ENCODE data around the gene PTPRM. TPM values are rescaled to one million over a fixed set of nuclear protein-coding genes. Genes with fewer than 3 reads are reported as not detected.
A peak's percentile ranks its signal among the peaks of the same experiment; 100 is the strongest.

PTPRM gene
- total RNA-seq, 1 experiment from 2014 or later, result 100.0 TPM

DNA sequence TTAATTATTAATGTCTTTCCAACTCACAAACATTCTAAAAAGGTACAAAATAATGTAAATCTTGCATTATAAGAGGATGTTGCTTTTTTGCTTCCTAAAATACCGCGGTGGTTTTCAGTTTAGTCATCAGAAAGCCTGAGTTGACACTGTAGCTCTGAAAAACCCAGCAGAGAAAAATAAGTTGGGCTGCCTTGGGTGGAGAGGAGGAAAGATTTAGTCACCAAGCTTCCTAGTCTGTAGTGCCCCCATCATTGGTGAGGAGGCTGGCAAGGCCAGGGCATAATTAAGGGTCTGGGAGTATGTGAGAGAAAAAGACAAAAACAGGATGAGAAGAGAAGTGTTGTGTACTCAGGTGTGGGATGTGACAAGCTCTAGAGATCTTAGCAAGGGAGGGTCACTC lies 5.7 kb downstream of the PTPRM start:
- intact Hi-C loops (cut with micrococcal nuclease; ENCODE audit: unreplicated experiment), result no loop called here
- Histone ChIP-seq H3K36me3 (ENCODE audit: control insufficient read depth, insufficient read depth, low read length) (no peaks in the 10 kb centered on the region), H3K9me3 (0 out of 2 replicates have a peak, but pooled peaks cover 3% of the 10 kb centered on the region), H3K4me1 (peaks cover 48% of the 10 kb centered on the region), H3K4me3 (ENCODE audit: low read depth, low read length) (no peak overlapping the region), H3K27me3 (replicated peaks; ENCODE audit: control insufficient read depth, insufficient read depth, low read length) (no peaks in the 10 kb centered on the region)
- no peak overlapping the region for H3K4me3 Mint-ChIP-seq (ENCODE audit: unreplicated experiment)
- ChIA-PET CTCF (interaction anchor here (0.7 kb wide), 1 partner anchor 54 kb away, joined by 3 read pairs; no protein-coding TSS in a partner anchor), POLR2A (no interaction called here)
- no peaks in the 10 kb centered on the region for H3K9me3 Mint-ChIP-seq (ENCODE audit: unreplicated experiment)
- no peak for DNase-seq
- no peak for TF ChIP-seq CTCF (IDR thresholded peaks at IDR 0.05; ENCODE audit: insufficient read depth in 1 of 2, low read depth in 1 of 2, low read length in 1 of 2, severe bottlenecking in 1 of 2, unreplicated experiment in 1 of 2)
- peak overlapping the region; percentile 68 for H3K27ac Mint-ChIP-seq (ENCODE audit: unreplicated experiment)
- H3K36me3 Mint-ChIP-seq (ENCODE audit: insufficient read depth, unreplicated experiment), result peaks cover 17% of the 10 kb centered on the region
- peaks cover 27% of the 10 kb centered on the region for H3K4me1 Mint-ChIP-seq (ENCODE audit: low read depth, unreplicated experiment)
- no TSS peak for BruUV-seq (replicated peaks)
- H3K27me3 Mint-ChIP-seq (ENCODE audit: insufficient read depth, unreplicated experiment), result no peaks in the 10 kb centered on the region

DNA sequence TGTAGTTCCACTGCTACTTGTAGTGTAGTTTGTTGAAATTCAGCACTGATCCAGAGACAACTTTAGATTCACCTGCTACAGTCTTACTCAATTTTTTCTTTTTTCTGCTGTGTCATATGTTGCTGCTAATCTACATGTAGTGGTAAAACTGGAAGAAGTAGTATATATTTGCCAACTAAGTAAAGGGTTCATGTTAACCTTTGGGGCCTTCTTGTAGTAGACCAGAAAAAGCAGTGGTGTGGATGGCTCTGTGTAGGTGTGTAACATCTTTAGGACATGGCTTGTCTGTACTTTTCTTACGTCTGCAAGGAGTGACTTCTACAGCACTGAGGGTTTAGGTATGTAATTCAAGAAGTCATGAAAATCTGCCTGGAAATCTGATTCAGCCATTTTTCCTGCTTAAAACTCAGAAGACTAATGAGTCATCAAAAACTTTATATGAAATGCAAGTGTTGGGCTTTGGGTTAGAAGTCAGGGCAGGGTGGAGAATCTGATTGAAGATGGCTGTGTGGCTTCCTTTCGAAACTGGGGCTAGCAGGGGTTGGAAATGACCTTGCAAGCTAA lies 8.4 kb downstream of the PTPRM start:
- no peak overlapping the region for H3K4me3 ChIP-seq (ENCODE audit: low read depth, low read length)
- CTCF ChIA-PET, result no interaction called here
- H3K4me3 Mint-ChIP-seq (ENCODE audit: unreplicated experiment), result no peak overlapping the region

GRCh38 chr18:7576077-7576476 lies 9.0 kb downstream of the PTPRM start:
- Mint-ChIP-seq H3K27me3 (ENCODE audit: insufficient read depth, unreplicated experiment) (no peaks in the 10 kb centered on the region), H3K4me1 (ENCODE audit: low read depth, unreplicated experiment) (peaks cover 30% of the 10 kb centered on the region), H3K36me3 (ENCODE audit: insufficient read depth, unreplicated experiment) (peaks cover 22% of the 10 kb centered on the region), H3K9me3 (ENCODE audit: unreplicated experiment) (no peaks in the 10 kb centered on the region), H3K27ac (ENCODE audit: unreplicated experiment) (peak overlapping the region; percentile 7), H3K4me3 (ENCODE audit: unreplicated experiment) (no peak overlapping the region)
- BruUV-seq (replicated peaks), result no TSS peak
- no peak overlapping the region for H3K4me3 ChIP-seq (ENCODE audit: low read depth, low read length)
- H3K4me1 ChIP-seq, result peaks cover 55% of the 10 kb centered on the region
- CTCF ChIA-PET, result interaction anchor here (1.1 kb wide), 1 partner anchor 9 kb away, joined by 4 read pairs; no protein-coding TSS in a partner anchor
- no peaks in the 10 kb centered on the region for H3K27me3 ChIP-seq (replicated peaks; ENCODE audit: control insufficient read depth, insufficient read depth, low read length)
- intact Hi-C loops (cut with micrococcal nuclease; ENCODE audit: unreplicated experiment), result no loop called here
- POLR2A ChIA-PET, result no interaction called here
- no peak for TF ChIP-seq CTCF (IDR thresholded peaks at IDR 0.05; ENCODE audit: insufficient read depth in 1 of 2, low read depth in 1 of 2, low read length in 1 of 2, severe bottlenecking in 1 of 2, unreplicated experiment in 1 of 2)
- DNase-seq, result no peak
- H3K36me3 ChIP-seq (ENCODE audit: control insufficient read depth, insufficient read depth, low read length), result no peaks in the 10 kb centered on the region
- H3K9me3 ChIP-seq, result no peaks in the 10 kb centered on the region

More for the DNA sequence above, 8.4 kb downstream of the PTPRM start:
- H3K27me3 ChIP-seq (replicated peaks; ENCODE audit: control insufficient read depth, insufficient read depth, low read length), result no peaks in the 10 kb centered on the region
- no TSS peak for BruUV-seq (replicated peaks)
- TF ChIP-seq CTCF (IDR thresholded peaks at IDR 0.05; ENCODE audit: insufficient read depth in 1 of 2, low read depth in 1 of 2, low read length in 1 of 2, severe bottlenecking in 1 of 2, unreplicated experiment in 1 of 2), result no peak
- intact Hi-C loops (cut with micrococcal nuclease; ENCODE audit: unreplicated experiment), result no loop called here
- H3K36me3 ChIP-seq (ENCODE audit: control insufficient read depth, insufficient read depth, low read length), result no peaks in the 10 kb centered on the region
- peaks cover 22% of the 10 kb centered on the region for H3K36me3 Mint-ChIP-seq (ENCODE audit: insufficient read depth, unreplicated experiment)
- no peak for DNase-seq
- H3K4me1 Mint-ChIP-seq (ENCODE audit: low read depth, unreplicated experiment), result peaks cover 30% of the 10 kb centered on the region
- peaks cover 55% of the 10 kb centered on the region for H3K4me1 ChIP-seq
- no peaks in the 10 kb centered on the region for H3K9me3 ChIP-seq
- no peaks in the 10 kb centered on the region for H3K27me3 Mint-ChIP-seq (ENCODE audit: insufficient read depth, unreplicated experiment)
- H3K27ac Mint-ChIP-seq (ENCODE audit: unreplicated experiment), result peak overlapping the region; percentile 7
- POLR2A ChIA-PET, result interaction anchor here (1.0 kb wide), 1 partner anchor 53 kb away, joined by 3 read pairs; no protein-coding TSS in a partner anchor
- H3K9me3 Mint-ChIP-seq (ENCODE audit: unreplicated experiment), result no peaks in the 10 kb centered on the region

Data from Caco-2 (cell line).